Neural progenitor cell (in vitro differentiated cells): Measurements from ENCODE around the gene PCDHA6. TPM values are rescaled to one million over a fixed set of nuclear protein-coding genes. Genes with fewer than 3 reads are reported as not detected.
"Not testable (repeated sequence)": the region's sequence is repeated elsewhere in the genome, so short reads cannot be mapped to it uniquely, and the experiment has no call there.

Experiments
- DNase-seq: peaks from one replicate; pipeline ENCODE4 v3.0.0-alpha.2; 2016; ENCODE audit warnings: low spot score
- H2AFZ ChIP-seq: fragments of 200-600 bp; sonication (generic); replicated peaks from 2 replicates; pipeline ENCODE4 v1.6.1; 2016; ENCODE audit warnings: antibody characterized with exemption
- H3F3A ChIP-seq: fragments of 200-600 bp; sonication (generic); 2 replicates; pipeline ENCODE4 v1.6.1; 2016; ENCODE audit warnings: antibody characterized with exemption, low read depth
- H3K27ac ChIP-seq: fragments of 200-600 bp; sonication (generic); 2 replicates; pipeline ENCODE4 v1.5.1; 2016; ENCODE audit warnings: mild to moderate bottlenecking
- H3K27me3 ChIP-seq: fragments of 200-600 bp; sonication (generic); 2 replicates; pipeline ENCODE4 v1.6.1; 2016; ENCODE audit warnings: mild to moderate bottlenecking, moderate library complexity
- H3K36me3 ChIP-seq: fragments of 200-600 bp; sonication (generic); 2 replicates; pipeline ENCODE4 v1.5.1; 2016
- H3K4me1 ChIP-seq: fragments of 200-600 bp; sonication (generic); 2 replicates; pipeline ENCODE4 v1.6.1; 2016; ENCODE audit warnings: mixed run types
- H3K4me2 ChIP-seq: fragments of 200-600 bp; sonication (generic); 2 replicates; pipeline ENCODE4 v1.6.1; 2016
- H3K4me3 ChIP-seq: fragments of 200-600 bp; sonication (generic); 2 replicates; pipeline ENCODE4 v1.5.1; 2016
- H3K79me2 ChIP-seq: fragments of 200-600 bp; sonication (generic); 2 replicates; pipeline ENCODE4 v1.6.1; 2016; ENCODE audit warnings: low read depth
- H3K9ac ChIP-seq: fragments of 200-600 bp; sonication (generic); 2 replicates; pipeline ENCODE4 v1.6.1; 2016
- H3K9me3 ChIP-seq: fragments of 200-600 bp; sonication (generic); 2 replicates; pipeline ENCODE4 v1.5.1; 2016; ENCODE audit warnings: low read depth
- H4K20me1 ChIP-seq: fragments of 200-600 bp; sonication (generic); 2 replicates; pipeline ENCODE4 v1.6.1; 2016; ENCODE audit warnings: low read depth
- H3K27ac Mint-ChIP-seq: 3 replicates; pipeline ENCODE4 v1.8.0; 2021; ENCODE audit warnings: mixed read lengths
- H3K27me3 Mint-ChIP-seq: 2 replicates; pipeline ENCODE4 v1.8.0; 2022; ENCODE audit warnings: low read depth, mild to moderate bottlenecking, inconsistent platforms, moderate library complexity, mixed read lengths; ENCODE audit not compliant: insufficient read depth
- H3K36me3 Mint-ChIP-seq: 3 replicates; pipeline ENCODE4 v1.8.0; 2021; ENCODE audit warnings: mixed read lengths
- H3K4me1 Mint-ChIP-seq: 3 replicates; pipeline ENCODE4 v1.8.0; 2021; ENCODE audit warnings: mixed read lengths
- H3K4me3 Mint-ChIP-seq: 3 replicates; pipeline ENCODE4 v1.8.0; 2021; ENCODE audit warnings: mild to moderate bottlenecking, moderate library complexity, mixed read lengths
- H3K9me3 Mint-ChIP-seq: 3 replicates; pipeline ENCODE4 v1.8.0; 2020; ENCODE audit warnings: mixed read lengths
- CTCF ChIP-seq: fragments of 200-600 bp; sonication (generic); IDR thresholded peaks from 2 replicates; pipeline ENCODE4 v1.5.1; 2017; ENCODE audit warnings: antibody characterized with exemption, mild to moderate bottlenecking
- EZH2 ChIP-seq: fragments of 200-600 bp; sonication (generic); IDR thresholded peaks from 2 replicates; pipeline ENCODE4 v1.6.1; 2017; ENCODE audit warnings: antibody characterized with exemption, mild to moderate bottlenecking, moderate library complexity
- EZH2phosphoT487 ChIP-seq: fragments of 200-600 bp; sonication (generic); IDR thresholded peaks from 2 replicates; pipeline ENCODE4 v1.6.1; 2017; ENCODE audit warnings: antibody characterized with exemption
- total RNA-seq: library from RNA; depleted of rRNA; stranded (reverse); fragments of >200 nt; gene quantifications from 2 replicates; pipeline ENCODE4 v1.2.3, GENCODE V29; 2015; ENCODE audit warnings: low replicate concordance

The PCDHA6 gene
- total RNA-seq, 1 donor from 2014 or later = 2.0 TPM

GRCh38 chr5:140808889-140809291 lies 18.9 kb upstream of the PCDHA6 start:
- H3K9ac ChIP-seq = no peak overlapping the region
- H3K4me3 ChIP-seq = no peak overlapping the region
- DNase-seq = no peak
- peaks cover 4% of the 10 kb centered on the region for H3K27me3 Mint-ChIP-seq
- no peaks in the 10 kb centered on the region for H3K9me3 ChIP-seq
- H3K4me3 Mint-ChIP-seq = no peak overlapping the region
- H3K36me3 Mint-ChIP-seq = peaks cover 38% of the 10 kb centered on the region
- H3K79me2 ChIP-seq = peaks cover 4% of the 10 kb centered on the region
- peaks cover 12% of the 10 kb centered on the region for H3K4me1 ChIP-seq
- H3K27ac ChIP-seq = no peak overlapping the region
- H3K27ac Mint-ChIP-seq = no peak overlapping the region
- H2AFZ ChIP-seq = no peak overlapping the region
- H3K27me3 ChIP-seq = no peaks in the 10 kb centered on the region
- H3F3A ChIP-seq = no peaks in the 10 kb centered on the region
- H3K36me3 ChIP-seq = peaks cover 12% of the 10 kb centered on the region
- H4K20me1 ChIP-seq = no peaks in the 10 kb centered on the region
- no peak overlapping the region for H3K4me2 ChIP-seq
- TF ChIP-seq EZH2phosphoT487 = no peak
- TF ChIP-seq EZH2 = no peak
- TF ChIP-seq CTCF = no peak
- H3K9me3 Mint-ChIP-seq = peaks cover 51% of the 10 kb centered on the region
- H3K4me1 Mint-ChIP-seq = peaks cover 13% of the 10 kb centered on the region

- no peaks in the 10 kb centered on the region for H3K27me3 Mint-ChIP-seq
- no peaks in the 10 kb centered on the region for H3F3A ChIP-seq
- H3K9me3 Mint-ChIP-seq = peaks cover 26% of the 10 kb centered on the region
- DNase-seq = no peak
- no peak within 1 kb of the TSS for H3K4me3 Mint-ChIP-seq
- no peaks in the 10 kb centered on the region for H4K20me1 ChIP-seq
- peaks cover 31% of the 10 kb centered on the region for H3K36me3 Mint-ChIP-seq
- no peak within 1 kb of the TSS for H3K27ac ChIP-seq
- no peaks in the 10 kb centered on the region for H3K36me3 ChIP-seq
- H3K9ac ChIP-seq = no peak within 1 kb of the TSS
- H2AFZ ChIP-seq = no peak within 1 kb of the TSS
- no peaks in the 10 kb centered on the region for H3K79me2 ChIP-seq
- no peak within 1 kb of the TSS for H3K4me2 ChIP-seq
- TF ChIP-seq EZH2 = no peak
- no peak for TF ChIP-seq EZH2phosphoT487
- no peak for TF ChIP-seq CTCF
- H3K4me1 ChIP-seq = no peaks in the 10 kb centered on the region
- H3K9me3 ChIP-seq = no peaks in the 10 kb centered on the region
- no peaks in the 10 kb centered on the region for H3K4me1 Mint-ChIP-seq
- no peaks in the 10 kb centered on the region for H3K27me3 ChIP-seq
- H3K27ac Mint-ChIP-seq = no peak within 1 kb of the TSS
- H3K4me3 ChIP-seq = no peak within 1 kb of the TSS
These were observed 6.1 kb upstream of the PCDHA6 start, which contains the start of gene PCDHA5 for GRCh38 chr5:140821375-140822280. Gene PCDHA5, plus strand, starts transcription at chr5:140821613.

GRCh38 chr5:140822281-140822629 lies 5.5 kb upstream of the PCDHA6 start:
- Histone ChIP-seq H3K9ac (no peak overlapping the region), H4K20me1 (no peaks in the 10 kb centered on the region), H2AFZ (no peak overlapping the region), H3K27ac (no peak overlapping the region), H3K36me3 (no peaks in the 10 kb centered on the region), H3K27me3 (no peaks in the 10 kb centered on the region), H3K9me3 (no peaks in the 10 kb centered on the region), H3K79me2 (no peaks in the 10 kb centered on the region), H3K4me2 (no peak overlapping the region), H3F3A (no peaks in the 10 kb centered on the region), H3K4me3 (no peak overlapping the region), H3K4me1 (no peaks in the 10 kb centered on the region)
- no peak for TF ChIP-seq CTCF
- Mint-ChIP-seq H3K27ac (no peak overlapping the region), H3K36me3 (peaks cover 33% of the 10 kb centered on the region), H3K4me1 (no peaks in the 10 kb centered on the region), H3K9me3 (peaks cover 29% of the 10 kb centered on the region), H3K4me3 (no peak overlapping the region), H3K27me3 (no peaks in the 10 kb centered on the region)
- no peak for DNase-seq

- H3K4me3 ChIP-seq, H3K4me1 Mint-ChIP-seq, H3K9me3 ChIP-seq, H3K9ac ChIP-seq, H3K79me2 ChIP-seq, H2AFZ ChIP-seq, H3K27ac Mint-ChIP-seq, H3K27ac ChIP-seq, H3K4me1 ChIP-seq, H4K20me1 ChIP-seq, H3F3A ChIP-seq, H3K4me3 Mint-ChIP-seq, H3K27me3 Mint-ChIP-seq, H3K36me3 ChIP-seq, H3K27me3 ChIP-seq, DNase-seq, H3K4me2 ChIP-seq: not testable (repeated sequence)
- H3K9me3 Mint-ChIP-seq = peaks cover 30% of the 10 kb centered on the region
- H3K36me3 Mint-ChIP-seq = peaks cover 31% of the 10 kb centered on the region
These were observed 4.8 kb upstream of the PCDHA6 start for GRCh38 chr5:140822969-140823368.
